Neuronal stem cell (in vitro differentiated cells): Measurements from ENCODE around the gene AURKA.

Source experiments
- DNase-seq: peaks from one replicate; pipeline ENCODE4 v3.0.0-alpha.2; 2013; ENCODE audit warnings: low spot score
- H2AFZ ChIP-seq: one replicate; pipeline ENCODE4 v1.6.1; 2013; ENCODE audit warnings: mild to moderate bottlenecking, low read length, inconsistent platforms
- H2AK5ac ChIP-seq: 2 replicates; pipeline ENCODE4 v1.6.1; 2013; ENCODE audit warnings: low read depth, mild to moderate bottlenecking, inconsistent platforms, low read length, moderate library complexity, mixed read lengths
- H2BK120ac ChIP-seq: 2 replicates; pipeline ENCODE4 v1.6.1; 2013; ENCODE audit warnings: low read depth, mild to moderate bottlenecking, inconsistent platforms, low read length, moderate library complexity, mixed read lengths
- H2BK12ac ChIP-seq: one replicate; pipeline ENCODE4 v1.6.1; 2013; ENCODE audit warnings: low read length, inconsistent platforms
- H2BK15ac ChIP-seq: 2 replicates; pipeline ENCODE4 v1.6.1; 2013; ENCODE audit warnings: mild to moderate bottlenecking, low read length, inconsistent platforms, mixed read lengths
- H2BK5ac ChIP-seq: one replicate; pipeline ENCODE4 v1.6.1; 2013; ENCODE audit warnings: inconsistent platforms, mild to moderate bottlenecking, low read length, moderate library complexity
- H3K14ac ChIP-seq: one replicate; pipeline ENCODE4 v1.6.1; 2013; ENCODE audit warnings: low read length, inconsistent platforms
- H3K18ac ChIP-seq: 2 replicates; pipeline ENCODE4 v1.6.1; 2013; ENCODE audit warnings: low read length, inconsistent platforms
- H3K23ac ChIP-seq: 2 replicates; pipeline ENCODE4 v1.6.1; 2013; ENCODE audit warnings: low read depth, mild to moderate bottlenecking, mixed read lengths, low read length, inconsistent platforms; ENCODE audit not compliant: poor library complexity
- H3K27ac ChIP-seq: replicated peaks from 3 replicates; pipeline ENCODE4 v1.5.1; 2013; ENCODE audit warnings: low read length, inconsistent platforms
- H3K27me3 ChIP-seq, 3 experiments: 2 replicates each; pipeline ENCODE4 v1.6.1; 2013; ENCODE audit warnings: low read length in 3 of 3, mild to moderate bottlenecking in 2 of 3, inconsistent platforms in 1 of 3, low read depth in 1 of 3, mixed read lengths in 1 of 3, moderate library complexity in 1 of 3; ENCODE audit not compliant: control insufficient read depth in 3 of 3, insufficient read depth in 3 of 3
- H3K36me3 ChIP-seq, 2 donors: replicated peaks in 1 of 2; 2 replicates each; pipeline ENCODE4 v1.6.1; 2013; ENCODE audit warnings: low read length in 2 of 2; ENCODE audit not compliant: control insufficient read depth in 2 of 2, insufficient read depth in 2 of 2
- H3K4ac ChIP-seq: 2 replicates; pipeline ENCODE4 v1.6.1; 2013; ENCODE audit warnings: inconsistent platforms, mild to moderate bottlenecking, low read length, moderate library complexity
- H3K4me1 ChIP-seq, 2 donors: 1 replicate in 1 of 2; 2 replicates in 1 of 2; pipeline ENCODE4 v1.6.1; 2013; ENCODE audit warnings: low read length in 2 of 2, low read depth in 1 of 2; ENCODE audit not compliant: control insufficient read depth in 2 of 2, insufficient read depth in 1 of 2
- H3K4me2 ChIP-seq: one replicate; pipeline ENCODE4 v1.6.1; 2013; ENCODE audit warnings: mild to moderate bottlenecking, low read length, inconsistent platforms; ENCODE audit not compliant: insufficient read depth, poor library complexity, severe bottlenecking
- H3K4me3 ChIP-seq, 2 donors: 2 replicates each; pipeline ENCODE4 v1.5.1; 2013; ENCODE audit warnings: low read length in 2 of 2, mild to moderate bottlenecking in 2 of 2, inconsistent platforms in 1 of 2, moderate library complexity in 1 of 2
- H3K79me1 ChIP-seq: one replicate; pipeline ENCODE4 v1.6.1; 2013; ENCODE audit warnings: low read depth, mild to moderate bottlenecking, inconsistent platforms, low read length, moderate library complexity
- H3K9ac ChIP-seq: one replicate; pipeline ENCODE4 v1.6.1; 2013; ENCODE audit warnings: mild to moderate bottlenecking, low read depth, low read length, inconsistent platforms; ENCODE audit not compliant: poor library complexity
- H3K9me3 ChIP-seq, 2 donors: replicated peaks in 1 of 2; 2 replicates each; pipeline versions ENCODE3 to v1.6.1; 2013; ENCODE audit warnings: low read length in 2 of 2, mild to moderate bottlenecking in 2 of 2, inconsistent platforms in 1 of 2, low read depth in 1 of 2, mixed read lengths in 1 of 2, moderate library complexity in 1 of 2; ENCODE audit not compliant: control insufficient read depth in 2 of 2, insufficient read depth in 1 of 2
- H4K8ac ChIP-seq: one replicate; pipeline ENCODE4 v1.6.1; 2013; ENCODE audit warnings: low read depth, mild to moderate bottlenecking, inconsistent platforms, low read length, moderate library complexity
- H4K91ac ChIP-seq: one replicate; pipeline ENCODE4 v1.6.1; 2013; ENCODE audit warnings: low read length, low read depth, mild to moderate bottlenecking, inconsistent platforms; ENCODE audit not compliant: poor library complexity
- WGBS, 2 donors: extraction: QIAGEN DNeasy Blood & Tissue Kit; methylation state at CpG; one replicate each; pipeline ENCODE4 v1.1.7; 2013; ENCODE audit warnings: missing lambda C conversion rate in 2 of 2, mixed read lengths in 1 of 2; ENCODE audit not compliant: insufficient read length in 2 of 2, insufficient replicate concordance in 1 of 2; ENCODE audit errors: extremely low coverage in 2 of 2; 5-methylcytosine and 5-hydroxymethylcytosine counted together

The AURKA gene

GRCh38 chr20:56422824-56423189, 30.8 kb upstream of the AURKA start:
- no CpG with 5 or more reads among the region's 4 CpGs for WGBS, 2 donors
- Histone ChIP-seq H2AFZ (peak overlapping the region; percentile 82), H3K79me1 (no peaks in the 10 kb centered on the region)

GRCh38 chr20:56422076-56422823, 30.2 kb upstream of the AURKA start:
- Histone ChIP-seq H3K4me2 (no peak overlapping the region), H3K9ac (no peak overlapping the region), H3K23ac (no peak overlapping the region), H3K79me1 (no peaks in the 10 kb centered on the region), H2BK15ac (no peak overlapping the region), H3K18ac (no peak overlapping the region), H2BK5ac (no peak overlapping the region), H2AFZ (peak overlapping the region; percentile 82), H3K27ac (no peak overlapping the region), H2BK120ac (no peak overlapping the region), H4K91ac (no peak overlapping the region), H3K4me1 (peaks cover 0 to 11% of the 10 kb centered on the region in 2 donors), H3K4me3 (no peak overlapping the region), H3K27me3 (no peaks in the 10 kb centered on the region), H3K4ac (no peak overlapping the region), H3K9me3 (no peaks in the 10 kb centered on the region), H2AK5ac (no peak overlapping the region), H3K14ac (no peak overlapping the region), H3K36me3 (no peaks in the 10 kb centered on the region), H4K8ac (no peak overlapping the region), H2BK12ac (no peak overlapping the region)
- no CpG with 5 or more reads among the region's 9 CpGs for WGBS, 2 donors
- no peak for DNase-seq

More at GRCh38 chr20:56422824-56423189, 30.8 kb upstream of the AURKA start:
- Histone ChIP-seq H2BK12ac (no peak overlapping the region), H2BK15ac (no peak overlapping the region), H3K4ac (no peak overlapping the region), H3K14ac (no peak overlapping the region), H3K27me3 (no peaks in the 10 kb centered on the region), H2AK5ac (no peak overlapping the region), H3K36me3 (no peaks in the 10 kb centered on the region), H2BK120ac (no peak overlapping the region), H4K91ac (no peak overlapping the region), H3K4me1 (peaks cover 0 to 11% of the 10 kb centered on the region in 2 donors), H3K23ac (no peak overlapping the region), H3K9me3 (no peaks in the 10 kb centered on the region), H3K9ac (no peak overlapping the region), H3K4me2 (no peak overlapping the region), H4K8ac (no peak overlapping the region), H3K4me3 (no peak overlapping the region), H3K27ac (no peak overlapping the region), H2BK5ac (no peak overlapping the region), H3K18ac (no peak overlapping the region)
- DNase-seq, result no peak

GRCh38 chr20:56420940-56421688, 29.1 kb upstream of the AURKA start:
- H2BK120ac ChIP-seq, result no peak overlapping the region

GRCh38 chr20:56420028-56420427, 28.0 kb upstream of the AURKA start:
- Histone ChIP-seq H3K9ac (no peak overlapping the region), H3K18ac (no peak overlapping the region), H3K4ac (no peak overlapping the region), H3K27me3 (no peaks in the 10 kb centered on the region), H4K8ac (no peak overlapping the region), H3K9me3 (no peaks in the 10 kb centered on the region), H2BK15ac (no peak overlapping the region), H2AK5ac (no peak overlapping the region), H3K36me3 (no peaks in the 10 kb centered on the region), H4K91ac (no peak overlapping the region), H2AFZ (no peak overlapping the region), H3K4me3 (no peak overlapping the region), H2BK120ac (no peak overlapping the region), H2BK5ac (no peak overlapping the region), H3K14ac (no peak overlapping the region), H3K27ac (no peak overlapping the region), H2BK12ac (no peak overlapping the region), H3K79me1 (no peaks in the 10 kb centered on the region), H3K4me2 (no peak overlapping the region), H3K4me1 (peaks cover 0 to 11% of the 10 kb centered on the region in 2 donors), H3K23ac (no peak overlapping the region)
- no CpG with 5 or more reads among the region's 2 CpGs for WGBS, 2 donors
- no peak for DNase-seq

More at GRCh38 chr20:56420940-56421688, 29.1 kb upstream of the AURKA start:
- Histone ChIP-seq H3K4ac (no peak overlapping the region), H3K4me3 (no peak overlapping the region), H2BK5ac (no peak overlapping the region), H3K9me3 (no peaks in the 10 kb centered on the region), H4K91ac (no peak overlapping the region), H2AK5ac (no peak overlapping the region), H3K27me3 (no peaks in the 10 kb centered on the region), H3K14ac (no peak overlapping the region), H4K8ac (no peak overlapping the region), H3K79me1 (no peaks in the 10 kb centered on the region), H3K4me1 (peaks cover 0 to 11% of the 10 kb centered on the region in 2 donors), H3K9ac (no peak overlapping the region), H3K36me3 (no peaks in the 10 kb centered on the region), H2BK12ac (no peak overlapping the region), H2AFZ (no peak overlapping the region), H3K23ac (no peak overlapping the region), H3K18ac (no peak overlapping the region), H3K4me2 (no peak overlapping the region), H2BK15ac (no peak overlapping the region), H3K27ac (no peak overlapping the region)
- no peak for DNase-seq
- WGBS, 2 donors, result no CpG with 5 or more reads among the region's 11 CpGs
